Occipital lobe (tissue), 2 donors: ENCODE results near the gene CRYGD. TPM values are rescaled to one million over a fixed set of nuclear protein-coding genes. Genes with fewer than 3 reads are reported as not detected.
"Not testable (repeated sequence)": the region's sequence is repeated elsewhere in the genome, so short reads cannot be mapped to it uniquely, and the experiment has no call there.

Experiments used
- DNase-seq: peaks from one replicate; lab custom pipeline; 2025; lab: John Stamatoyannopoulos, UW
- total RNA-seq: library from RNA; depleted of rRNA; stranded (reverse); fragments of >200 nt; gene quantifications from one replicate; pipeline ENCODE4 v1.2.3, GENCODE V29; 2014

The CRYGD gene
- total RNA-seq = 1.7 TPM

- peak; percentile 6 for DNase-seq
Measured at GRCh38 chr2:208124013-208124715, at the start of gene CRYGD. TSS of gene CRYGD (minus strand) at chr2:208124524. CDS start at chr2:208124473, 51 bp downstream.

- no peak for DNase-seq
Measured at GRCh38 chr2:208172125-208172524, 47.8 kb upstream of the CRYGD start.

GRCh38 chr2:208164951-208165755 is 40.8 kb upstream of the CRYGD start:
- no peak for DNase-seq

- no peak for DNase-seq
Measured at GRCh38 chr2:208163489-208163888, 39.2 kb upstream of the CRYGD start, which contains the start of gene CRYGA. TSS of gene CRYGA (minus strand) at chr2:208163589. CDS start at chr2:208163556, 33 bp downstream.

GRCh38 chr2:208156439-208156838 is 32.1 kb upstream of the CRYGD start:
- DNase-seq = no peak

GRCh38 chr2:208153156-208153555 is 28.8 kb upstream of the CRYGD start:
- no peak for DNase-seq

GRCh38 chr2:208150956-208151355 is 26.6 kb upstream of the CRYGD start:
- DNase-seq = no peak

GRCh38 chr2:208150094-208150493 is 25.8 kb upstream of the CRYGD start:
- no peak for DNase-seq

- no peak for DNase-seq
Measured at GRCh38 chr2:208148803-208149202, 24.5 kb upstream of the CRYGD start.

GRCh38 chr2:208147759-208148158 is 23.4 kb upstream of the CRYGD start:
- no peak for DNase-seq

- DNase-seq = no peak
Measured at GRCh38 chr2:208147008-208147407, 22.7 kb upstream of the CRYGD start.

- DNase-seq = no peak
Measured at GRCh38 chr2:208146006-208146405, 21.7 kb upstream of the CRYGD start, which contains the start of gene CRYGB. TSS of gene CRYGB (minus strand) at chr2:208146158. CDS start at chr2:208146120, 38 bp downstream.

GRCh38 chr2:208142925-208143799 is 18.8 kb upstream of the CRYGD start:
- no peak for DNase-seq

GRCh38 chr2:208142240-208142924 is 18.1 kb upstream of the CRYGD start:
- no peak for DNase-seq

- no peak for DNase-seq
Measured at GRCh38 chr2:208139447-208139846, 15.1 kb upstream of the CRYGD start.

GRCh38 chr2:208138334-208138733 is 14.0 kb upstream of the CRYGD start:
- DNase-seq = not testable (repeated sequence)

- no peak for DNase-seq
Measured at GRCh38 chr2:208136716-208137094, 12.4 kb upstream of the CRYGD start.

GRCh38 chr2:208135794-208136715 is 11.7 kb upstream of the CRYGD start:
- no peak for DNase-seq

- no peak for DNase-seq
Measured at GRCh38 chr2:208134928-208135586, 10.7 kb upstream of the CRYGD start.
